NCI-H1417 treated with DMSO at 0.1 percent for 48 hours (cell line): Measurements from ENCODE around the gene PTRHD1.

Source experiments
- DNase-seq: peaks from one replicate; lab custom pipeline; 2025; lab: John Stamatoyannopoulos, UW

The PTRHD1 gene

DNA sequence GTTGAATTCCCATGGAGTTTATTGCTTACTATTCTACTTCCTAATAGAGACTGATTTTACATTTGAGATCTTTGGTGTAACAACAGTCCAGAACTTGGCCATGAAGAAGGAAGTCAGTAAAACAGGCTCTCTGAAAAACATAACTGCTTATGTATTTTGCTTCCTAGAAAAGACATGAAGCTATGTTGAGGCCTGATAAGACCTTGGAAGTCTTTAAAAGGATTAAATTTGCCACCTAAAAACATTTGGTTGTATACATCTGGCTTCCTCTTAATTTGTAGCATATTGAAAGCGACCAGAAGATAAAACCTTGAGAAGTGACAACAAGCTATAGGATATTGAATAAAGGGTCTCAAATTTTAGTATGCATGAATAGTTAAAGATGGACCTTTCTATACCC lies 36.4 kb downstream of the PTRHD1 start:
- DNase-seq, result no peak

DNA sequence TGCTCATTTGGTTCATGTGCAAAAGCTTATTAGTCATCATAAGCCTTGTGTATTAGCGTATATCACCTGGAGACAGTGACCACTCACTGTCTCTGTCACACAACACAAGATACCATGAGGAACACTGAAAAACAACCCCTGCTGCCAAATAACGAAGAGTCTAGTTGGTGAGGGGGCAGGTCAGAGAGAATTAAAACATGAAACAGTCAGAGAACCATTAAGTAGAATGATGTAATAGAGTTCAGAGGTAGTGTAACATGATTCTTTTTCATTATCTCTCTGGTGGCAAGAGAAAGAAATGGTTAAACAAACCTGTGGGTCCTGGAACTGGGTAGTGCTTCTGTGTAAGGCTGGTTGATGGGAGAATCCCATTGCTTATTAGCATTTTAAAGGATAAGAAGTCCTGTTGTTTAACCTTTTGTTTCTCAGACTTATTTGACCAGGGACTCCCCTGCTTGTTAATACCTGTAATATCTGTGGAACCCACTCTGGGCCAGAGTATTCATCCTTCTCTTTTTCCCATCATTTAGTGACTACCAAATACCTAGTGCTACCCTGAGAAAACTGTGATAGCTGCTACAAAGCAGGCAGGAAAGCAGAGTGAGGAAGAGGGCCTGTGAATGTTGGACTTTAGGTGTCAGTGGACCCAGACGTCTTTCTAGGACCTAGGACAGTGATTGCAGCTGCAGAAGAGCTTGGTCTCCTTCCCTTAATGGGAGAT lies 38.0 kb downstream of the PTRHD1 start:
- no peak for DNase-seq

DNA sequence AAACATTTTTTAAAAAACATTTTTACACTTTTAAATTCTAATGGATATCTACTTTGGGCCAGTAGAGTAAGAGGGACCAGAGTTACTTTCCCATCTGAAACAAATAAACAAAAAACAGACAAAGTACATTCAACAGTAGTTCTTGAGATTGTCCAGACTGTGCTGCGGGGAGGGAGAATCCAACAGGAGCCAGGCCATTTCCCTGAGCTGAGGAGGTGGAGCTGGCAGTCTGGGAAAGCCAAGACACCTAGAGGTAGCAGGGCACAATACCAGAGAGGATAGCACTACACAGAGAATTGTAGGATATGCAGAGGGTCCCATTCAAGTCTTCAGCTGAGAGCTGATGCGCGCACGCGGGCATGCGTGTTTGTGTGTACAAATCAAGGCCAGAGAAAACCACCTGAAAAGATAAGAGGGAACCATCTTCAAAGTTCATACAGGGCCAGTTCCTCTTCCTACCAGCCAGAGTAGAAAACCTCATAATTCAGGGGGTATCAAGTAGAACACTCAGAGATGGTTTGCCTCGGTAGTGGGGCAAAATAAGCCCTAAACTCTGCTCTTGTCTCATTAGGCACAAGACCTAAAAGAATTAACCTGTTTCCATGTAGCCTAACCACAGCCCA lies 44.0 kb downstream of the PTRHD1 start:
- DNase-seq, result no peak

- no peak for DNase-seq
These were observed 45.9 kb downstream of the PTRHD1 start for GRCh38 chr2:24747299-24747698.

DNA sequence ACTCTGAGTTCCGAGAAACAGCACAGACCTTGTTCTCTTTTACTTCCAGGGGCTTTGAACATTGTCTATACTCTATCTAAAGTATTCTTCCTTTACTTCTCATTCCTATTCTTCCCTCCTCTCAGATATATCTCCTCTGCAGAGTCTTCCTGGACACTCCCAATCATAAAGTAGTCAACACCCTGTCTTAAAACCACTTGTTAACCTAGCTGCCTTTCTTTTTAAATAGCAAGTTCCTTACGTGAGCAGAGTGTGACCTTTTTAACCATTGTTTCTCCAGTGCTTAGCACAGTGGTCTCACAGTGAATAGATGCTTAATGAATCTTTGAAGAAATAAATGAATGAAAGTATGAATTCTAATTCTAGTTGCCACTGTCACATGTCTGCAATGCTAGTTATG lies 47.4 kb downstream of the PTRHD1 start:
- no peak for DNase-seq

- no peak for DNase-seq
These were observed 48.8 kb downstream of the PTRHD1 start for GRCh38 chr2:24744356-24744755.

DNA sequence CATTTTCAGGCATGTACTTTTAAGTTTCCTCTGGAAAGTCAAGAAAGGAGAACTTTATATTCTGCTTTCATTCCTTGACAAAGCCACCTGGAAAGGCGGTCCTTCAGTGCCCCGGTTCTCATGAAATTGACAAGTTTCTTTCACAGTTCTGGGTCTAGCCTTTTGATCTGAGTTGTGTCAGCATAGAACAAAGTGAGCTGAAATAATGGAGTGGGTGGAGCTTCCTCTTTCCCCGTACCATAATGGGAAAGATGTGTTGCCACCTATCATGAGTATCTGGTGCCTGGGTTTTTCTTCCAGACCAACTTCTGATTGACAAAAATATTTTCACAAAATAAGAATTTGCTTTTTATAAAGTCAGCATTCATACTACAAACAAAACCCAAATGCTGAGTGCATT lies 49.3 kb downstream of the PTRHD1 start:
- no peak for DNase-seq

DNA sequence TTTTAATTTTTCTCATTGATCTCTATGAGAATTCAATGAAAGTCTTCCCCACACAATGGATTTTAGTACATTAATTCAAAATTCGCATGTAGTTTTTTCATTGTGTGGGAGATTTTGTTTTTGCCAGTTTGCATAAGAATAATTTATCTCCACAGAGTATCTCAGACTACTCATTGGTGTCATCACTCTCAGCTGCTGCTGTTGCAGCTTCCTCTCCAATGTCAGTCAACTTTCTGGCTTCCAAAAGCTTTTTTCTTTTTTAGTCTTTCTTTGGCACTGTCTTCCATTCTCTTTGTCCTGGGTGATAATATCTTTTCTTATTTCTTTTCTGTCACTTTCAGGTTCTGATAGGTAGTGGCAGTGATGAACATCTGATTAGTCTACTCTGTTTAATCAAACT lies 50.5 kb downstream of the PTRHD1 start:
- DNase-seq, result no peak

GRCh38 chr2:24740142-24740541 lies 53.0 kb downstream of the PTRHD1 start:
- DNase-seq, result no peak
